GM12874 (cell line): ENCODE measurements around the gene SLC16A14.

Source experiments
- TF ChIP-seq, protein P1 (sequence below): IDR thresholded peaks from 2 replicates; pipeline ENCODE4 v1.5.1; 2011; ENCODE audit warnings: low read depth, mild to moderate bottlenecking, control low read depth, low read length, moderate library complexity; ENCODE audit not compliant: insufficient read depth

The SLC16A14 gene, protein sequence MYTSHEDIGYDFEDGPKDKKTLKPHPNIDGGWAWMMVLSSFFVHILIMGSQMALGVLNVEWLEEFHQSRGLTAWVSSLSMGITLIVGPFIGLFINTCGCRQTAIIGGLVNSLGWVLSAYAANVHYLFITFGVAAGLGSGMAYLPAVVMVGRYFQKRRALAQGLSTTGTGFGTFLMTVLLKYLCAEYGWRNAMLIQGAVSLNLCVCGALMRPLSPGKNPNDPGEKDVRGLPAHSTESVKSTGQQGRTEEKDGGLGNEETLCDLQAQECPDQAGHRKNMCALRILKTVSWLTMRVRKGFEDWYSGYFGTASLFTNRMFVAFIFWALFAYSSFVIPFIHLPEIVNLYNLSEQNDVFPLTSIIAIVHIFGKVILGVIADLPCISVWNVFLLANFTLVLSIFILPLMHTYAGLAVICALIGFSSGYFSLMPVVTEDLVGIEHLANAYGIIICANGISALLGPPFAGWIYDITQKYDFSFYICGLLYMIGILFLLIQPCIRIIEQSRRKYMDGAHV

DNA sequence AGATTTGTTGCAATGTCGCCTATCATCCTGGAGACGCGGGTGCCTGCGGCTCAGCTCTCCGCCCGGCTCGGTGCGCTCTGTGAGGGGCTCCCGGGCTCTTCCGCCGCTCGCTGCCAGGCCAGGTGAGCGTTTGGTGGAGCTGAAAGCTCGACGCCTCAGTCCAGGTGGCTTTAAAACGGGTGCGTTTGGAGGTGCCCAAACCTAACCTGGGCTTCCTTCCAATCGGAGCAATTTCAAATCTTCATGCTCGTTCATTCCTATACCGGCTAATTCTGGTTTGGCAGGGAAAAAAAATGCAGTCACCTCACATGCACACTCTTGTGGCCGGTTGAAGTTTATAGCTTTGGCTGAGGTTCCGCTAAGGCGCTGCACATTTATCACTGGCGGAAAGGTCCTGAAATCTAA, at the start of gene SLC16A14:
Gene SLC16A14, minus strand, starts transcription at position 274 of the 405 bp plus-strand sequence. CDS start 9,572 bp downstream, outside the sequence.
- TF ChIP-seq, protein P1, sequence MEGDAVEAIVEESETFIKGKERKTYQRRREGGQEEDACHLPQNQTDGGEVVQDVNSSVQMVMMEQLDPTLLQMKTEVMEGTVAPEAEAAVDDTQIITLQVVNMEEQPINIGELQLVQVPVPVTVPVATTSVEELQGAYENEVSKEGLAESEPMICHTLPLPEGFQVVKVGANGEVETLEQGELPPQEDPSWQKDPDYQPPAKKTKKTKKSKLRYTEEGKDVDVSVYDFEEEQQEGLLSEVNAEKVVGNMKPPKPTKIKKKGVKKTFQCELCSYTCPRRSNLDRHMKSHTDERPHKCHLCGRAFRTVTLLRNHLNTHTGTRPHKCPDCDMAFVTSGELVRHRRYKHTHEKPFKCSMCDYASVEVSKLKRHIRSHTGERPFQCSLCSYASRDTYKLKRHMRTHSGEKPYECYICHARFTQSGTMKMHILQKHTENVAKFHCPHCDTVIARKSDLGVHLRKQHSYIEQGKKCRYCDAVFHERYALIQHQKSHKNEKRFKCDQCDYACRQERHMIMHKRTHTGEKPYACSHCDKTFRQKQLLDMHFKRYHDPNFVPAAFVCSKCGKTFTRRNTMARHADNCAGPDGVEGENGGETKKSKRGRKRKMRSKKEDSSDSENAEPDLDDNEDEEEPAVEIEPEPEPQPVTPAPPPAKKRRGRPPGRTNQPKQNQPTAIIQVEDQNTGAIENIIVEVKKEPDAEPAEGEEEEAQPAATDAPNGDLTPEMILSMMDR, result peak; percentile 48

DNA sequence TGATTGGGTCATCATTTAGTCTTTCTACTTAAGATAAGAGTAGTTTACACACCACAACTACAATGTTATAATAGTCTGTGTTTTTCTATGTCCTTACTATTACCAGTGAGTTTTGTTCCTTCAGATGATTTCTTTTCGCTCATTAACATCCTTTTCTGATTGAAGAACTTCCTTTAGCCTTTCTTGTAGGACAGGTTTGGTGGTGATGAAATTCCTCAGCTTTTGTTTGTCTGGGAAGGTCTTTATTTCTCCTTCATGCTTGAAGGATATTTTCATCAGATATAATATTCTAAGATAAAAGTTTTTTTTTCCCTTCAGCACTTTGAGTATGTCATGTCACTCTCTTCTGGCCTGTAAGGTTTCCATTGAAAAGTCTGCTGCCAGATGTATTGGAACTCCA, 38.0 kb upstream of the SLC16A14 start:
- TF ChIP-seq, protein P1, result no peak

DNA sequence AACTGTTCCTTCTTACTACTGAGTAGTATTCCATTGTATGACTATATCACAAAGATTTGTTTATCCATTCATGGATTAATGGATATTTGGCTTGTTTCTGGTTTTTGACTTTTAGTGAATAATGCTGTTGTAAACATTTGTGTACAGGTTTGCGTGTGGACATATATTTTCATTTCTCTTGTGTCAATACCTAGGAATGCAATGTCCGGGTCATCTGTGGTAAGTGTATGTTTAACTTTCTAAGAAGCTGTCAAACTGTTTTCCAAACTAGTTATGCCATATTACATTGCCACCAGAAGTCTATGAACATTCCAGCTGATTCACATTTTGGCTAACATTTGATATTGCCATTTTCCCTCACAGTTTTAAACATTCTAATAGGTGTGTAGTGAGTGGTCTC, 29.1 kb upstream of the SLC16A14 start:
- TF ChIP-seq, protein P1, result no peak

DNA sequence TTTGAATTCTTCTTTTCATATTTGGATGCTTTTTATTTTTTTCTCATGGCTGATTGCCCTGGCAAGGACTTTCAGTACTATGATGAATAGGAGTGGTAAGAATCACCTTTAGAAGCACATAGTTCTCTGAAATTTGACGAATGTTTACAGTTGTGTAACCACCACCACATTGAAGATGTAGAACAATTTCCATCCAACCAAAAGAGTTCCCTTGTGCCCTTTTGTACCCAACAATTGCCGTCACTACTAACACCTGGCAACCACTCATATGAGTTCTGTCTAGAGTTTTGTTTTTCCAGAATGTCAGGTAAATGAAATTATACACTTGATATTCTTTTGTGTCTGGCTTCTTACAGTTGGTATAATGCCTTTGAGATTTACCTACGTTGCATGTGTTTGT, 28.7 kb upstream of the SLC16A14 start:
- TF ChIP-seq, protein P1, result no peak

DNA sequence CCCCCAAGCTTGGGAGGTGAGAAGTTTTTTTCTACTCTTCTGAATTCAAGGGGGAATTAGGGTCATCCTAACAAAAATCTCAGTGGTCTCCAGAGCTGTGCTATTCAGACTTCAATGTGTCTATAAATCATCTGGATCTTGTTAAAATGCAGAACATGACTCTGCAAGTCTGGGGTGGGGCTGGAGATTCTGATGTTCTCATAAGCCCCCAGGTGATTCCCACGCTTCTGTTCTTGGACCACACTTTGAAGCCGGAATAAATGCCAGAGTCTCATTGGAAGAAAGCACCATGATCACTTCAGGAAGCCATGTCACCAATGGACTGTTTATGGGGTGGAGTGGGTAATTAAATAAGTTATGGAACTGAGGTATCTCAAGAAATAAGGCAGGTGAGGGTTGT, 22.2 kb upstream of the SLC16A14 start:
- TF ChIP-seq, protein P1, result no peak

DNA sequence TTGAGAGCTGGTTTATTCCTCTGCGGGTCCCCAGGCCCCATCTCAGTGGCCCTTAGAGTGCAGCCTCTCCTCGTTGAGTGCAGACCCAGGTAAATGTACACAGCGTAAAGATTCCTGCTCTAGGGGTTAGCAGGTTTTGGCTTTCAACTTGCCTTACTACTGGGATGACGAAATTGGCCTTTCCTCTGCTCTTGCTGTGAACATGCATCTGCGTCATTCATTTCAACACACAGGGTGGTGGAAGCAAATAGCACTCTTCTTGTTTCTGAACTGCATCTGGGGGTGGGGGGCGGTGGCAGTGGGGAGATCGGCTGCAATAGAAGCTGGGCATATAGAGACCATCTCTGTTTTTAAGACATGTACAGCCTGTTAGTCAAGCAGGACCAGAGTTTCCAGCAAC, 16.5 kb upstream of the SLC16A14 start:
- TF ChIP-seq, protein P1, result no peak

DNA sequence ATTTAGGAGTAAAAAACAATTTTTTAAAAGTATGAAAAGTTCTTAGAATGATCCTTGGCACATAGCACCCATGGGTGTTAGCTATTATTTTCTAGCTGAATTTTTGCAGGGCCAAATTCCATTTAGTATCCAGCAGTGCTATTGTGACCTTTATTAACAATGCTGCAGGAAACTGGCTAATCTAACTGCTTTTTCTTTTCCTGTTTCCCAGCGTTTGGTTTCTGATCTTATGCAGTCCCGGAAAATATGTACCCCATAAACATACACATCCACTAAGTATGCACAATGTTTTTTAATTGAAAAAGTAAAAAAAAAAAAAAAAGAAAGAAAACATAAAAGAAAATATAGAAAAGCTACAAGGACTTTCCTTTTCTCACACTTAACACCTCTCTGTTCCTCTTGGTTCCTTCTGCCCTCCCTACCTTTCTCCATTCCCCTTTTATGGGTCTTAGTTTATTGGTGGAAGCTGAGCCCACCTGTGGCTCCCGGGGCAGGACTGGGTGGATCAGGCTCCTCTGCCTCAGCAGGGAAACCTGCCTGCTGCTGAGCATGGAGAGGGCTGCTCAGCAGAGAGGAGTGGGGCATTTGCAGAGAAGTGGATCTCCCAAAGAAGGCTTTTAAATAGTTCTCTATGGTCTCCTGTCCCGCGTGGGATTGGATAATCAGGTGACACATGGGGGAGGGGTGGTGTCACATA, 9.3 kb upstream of the SLC16A14 start:
- TF ChIP-seq, protein P1, result no peak
